HG02840 (cell line): ENCODE measurements around the gene FOXO6.

Experiments used
- ATAC-seq: cut with Tn5 transposase; IDR thresholded peaks from one replicate; pipeline ENCODE4 v1.9.1; 2021; ENCODE audit warnings: mild to moderate bottlenecking, moderate library complexity, moderate number of reproducible peaks; ENCODE audit not compliant: unreplicated experiment, low FRiP score

Gene FOXO6

DNA sequence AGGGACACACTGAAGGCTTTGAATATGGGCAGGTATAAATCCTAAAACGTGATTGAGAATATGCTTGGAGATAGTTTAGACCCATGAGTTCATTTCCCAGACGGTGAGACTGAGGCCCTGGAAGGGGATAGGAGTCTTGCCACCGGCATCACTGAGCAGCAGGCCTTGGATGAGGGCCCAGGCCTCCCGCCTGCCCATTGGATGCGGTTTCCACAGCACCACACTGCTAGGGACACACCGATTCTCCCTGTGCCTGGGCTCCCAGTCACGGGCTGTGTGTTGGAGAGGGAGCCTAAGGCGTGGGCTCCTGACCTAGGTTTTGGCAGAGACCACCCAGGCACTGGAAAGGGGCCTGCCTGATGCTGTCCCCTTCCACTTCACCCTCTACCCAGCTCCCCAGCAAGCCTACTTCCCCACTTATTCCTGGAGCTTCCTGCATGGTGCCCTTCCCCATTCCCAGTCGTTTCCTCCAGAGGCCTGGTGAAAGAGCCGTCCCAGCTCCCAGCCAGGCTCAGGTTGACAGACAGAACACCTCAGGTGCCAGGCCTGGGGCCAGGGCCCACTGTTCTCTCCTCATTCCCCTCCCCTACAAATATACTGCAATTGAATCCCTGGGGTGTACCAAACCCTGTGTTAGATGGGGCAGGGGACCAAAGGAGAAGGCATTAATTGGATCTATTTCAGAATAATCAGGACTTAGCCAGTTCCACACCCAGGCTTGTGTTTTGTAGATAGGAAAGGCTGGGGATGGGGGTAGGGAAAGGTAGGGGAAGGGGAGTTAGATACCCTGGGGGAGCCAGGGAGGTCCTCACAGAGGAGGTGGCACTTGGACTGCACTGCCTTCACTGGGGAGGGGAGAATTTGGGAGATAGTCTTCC is 3.4 kb downstream of the FOXO6 start:
- no peak for ATAC-seq

DNA sequence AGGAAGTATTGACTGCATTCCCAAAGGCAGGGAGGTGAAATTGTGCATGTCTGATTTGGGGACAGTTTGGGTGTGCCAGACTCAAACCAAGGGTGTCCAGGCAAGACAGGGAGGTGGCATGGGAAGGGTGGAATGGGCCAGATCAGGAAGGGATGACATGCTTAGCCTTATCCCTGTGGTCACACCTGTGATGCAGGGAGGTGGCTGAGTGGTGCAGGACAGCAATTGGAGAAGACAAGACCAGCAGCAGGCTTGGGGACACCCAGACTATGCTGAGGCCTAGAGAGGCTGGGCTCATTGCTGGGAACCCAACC is 4.0 kb downstream of the FOXO6 start:
- ATAC-seq: no peak

DNA sequence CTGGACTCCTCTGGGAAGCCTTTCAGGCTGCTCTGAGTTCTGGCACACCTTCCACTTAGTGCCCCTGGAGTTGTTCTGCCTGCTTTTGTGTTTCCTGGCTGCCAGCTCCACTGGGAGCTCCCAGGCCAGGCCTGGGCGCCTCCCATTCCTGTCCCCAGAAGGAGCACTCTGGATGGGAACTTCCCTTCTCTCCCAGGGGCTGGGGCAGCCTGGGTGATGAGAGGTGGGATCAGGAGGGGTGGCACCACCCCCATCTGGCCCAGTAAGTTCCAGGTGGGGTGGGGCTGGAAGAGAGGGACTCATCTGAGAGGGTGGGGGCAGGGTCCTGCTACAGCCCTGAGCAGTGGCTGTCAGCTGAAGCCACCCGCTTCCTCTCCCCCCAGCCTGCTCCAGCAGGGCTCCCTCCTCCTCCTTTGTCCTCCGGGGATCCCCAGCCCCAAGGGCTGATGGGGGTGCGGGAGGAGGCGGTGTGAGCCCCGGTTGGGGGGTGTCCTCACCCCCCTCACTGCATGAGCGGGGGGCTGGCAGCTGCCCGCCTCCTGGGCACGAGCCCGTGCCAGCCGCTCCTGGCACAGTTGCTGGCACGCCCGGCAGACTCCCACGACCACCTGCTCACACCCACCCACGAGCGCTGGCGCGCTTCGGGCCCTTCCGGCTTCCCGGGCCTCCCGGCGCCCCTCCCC is 4.7 kb downstream of the FOXO6 start:
- ATAC-seq: no peak

DNA sequence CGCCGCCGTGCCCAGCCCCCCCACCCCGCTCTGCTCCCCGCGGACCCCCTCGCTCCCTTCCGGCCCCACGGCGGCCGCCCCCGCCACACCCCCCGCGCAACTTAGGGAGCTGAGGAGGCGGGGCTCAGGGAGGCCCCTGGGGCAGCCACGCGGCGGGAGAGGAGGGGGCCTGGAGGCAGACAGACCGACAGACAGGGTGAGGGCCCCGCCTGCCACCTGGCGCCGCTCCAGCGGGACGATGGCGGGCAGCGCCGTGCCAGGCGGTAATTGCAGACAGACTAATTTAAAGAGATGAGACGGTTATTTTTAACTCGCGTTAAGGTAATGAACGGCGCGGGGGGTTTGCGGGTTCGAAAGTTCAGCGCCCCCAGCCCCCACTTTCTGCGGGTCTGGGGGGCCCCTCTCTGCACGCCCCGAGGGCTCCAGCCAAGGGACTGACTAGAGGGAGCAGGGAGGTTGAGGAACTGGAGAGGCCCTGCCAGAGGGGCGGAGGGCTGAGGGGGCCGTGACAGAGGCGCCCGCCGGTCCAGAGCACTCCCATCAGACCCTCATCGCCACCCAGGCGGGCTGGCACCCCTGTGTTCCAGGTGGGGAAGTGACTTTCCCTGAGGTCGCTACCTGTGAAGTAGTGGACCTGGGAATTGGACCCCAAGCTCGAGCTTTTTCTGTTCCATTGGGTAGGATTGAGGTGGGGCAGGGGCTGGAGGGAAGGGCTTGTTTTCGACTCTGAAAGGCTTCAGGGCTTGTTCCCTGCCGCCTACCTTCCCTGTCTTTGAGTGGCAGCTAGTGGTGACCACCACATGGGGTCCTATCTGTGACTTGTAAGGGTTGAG is 5.4 kb downstream of the FOXO6 start:
- ATAC-seq: no peak

DNA sequence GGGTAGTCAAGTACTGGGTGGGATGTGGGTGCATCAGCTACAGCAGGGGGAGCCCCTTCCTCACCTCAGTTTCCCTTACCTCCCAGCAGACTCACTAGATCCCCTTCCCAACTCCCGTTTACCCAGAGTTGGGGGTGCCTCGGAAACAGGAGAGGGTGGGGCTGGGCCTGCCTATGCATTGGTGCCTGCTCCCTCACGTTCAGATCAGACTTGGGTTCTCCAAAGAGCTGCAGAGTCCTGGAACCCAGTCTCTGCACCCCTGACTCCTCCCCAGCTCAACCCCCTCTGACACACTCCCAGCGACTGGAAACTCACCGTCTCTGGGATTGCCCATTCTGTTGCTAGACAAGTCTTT is 6.0 kb downstream of the FOXO6 start:
- no peak for ATAC-seq

DNA sequence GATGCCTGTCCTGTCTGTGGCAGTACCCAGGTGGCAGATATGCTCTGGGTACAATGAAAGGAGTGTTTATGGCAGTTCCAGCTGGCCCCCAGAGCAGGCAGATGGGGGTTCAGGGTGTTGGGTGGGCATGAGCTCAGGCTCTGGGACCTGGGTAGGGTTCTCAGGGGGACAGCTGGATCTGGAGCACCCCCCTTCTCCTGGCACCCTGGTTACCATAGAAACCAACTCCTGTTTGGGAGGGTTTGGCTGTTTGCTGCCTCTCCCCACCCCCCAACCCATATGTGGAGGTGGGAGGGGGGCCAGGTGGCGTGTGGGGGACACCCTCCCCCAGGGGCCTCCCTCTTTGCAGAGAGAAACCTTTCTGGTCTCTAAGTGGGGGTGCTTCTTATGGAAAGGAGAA is 7.1 kb downstream of the FOXO6 start:
- ATAC-seq: no peak

DNA sequence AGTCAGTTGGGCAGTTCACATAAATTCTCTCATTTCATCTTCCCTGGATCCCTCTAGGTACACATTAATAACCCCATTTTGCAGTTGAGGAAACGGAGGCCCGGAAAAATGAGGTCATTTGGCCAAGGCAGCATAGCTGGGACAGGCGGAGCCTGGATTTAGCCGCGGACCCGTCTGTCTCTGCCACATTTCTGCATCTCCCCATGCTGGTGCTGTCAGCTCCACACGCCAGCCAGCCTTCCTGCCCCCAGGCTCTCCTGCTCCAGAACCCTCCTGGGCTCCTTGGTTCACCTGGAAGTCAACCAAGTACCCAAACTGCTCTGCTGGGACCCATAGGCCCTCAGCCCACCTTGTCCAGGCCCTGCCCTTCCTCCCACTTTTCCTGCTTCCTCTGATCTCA is 7.6 kb downstream of the FOXO6 start:
- no peak for ATAC-seq

DNA sequence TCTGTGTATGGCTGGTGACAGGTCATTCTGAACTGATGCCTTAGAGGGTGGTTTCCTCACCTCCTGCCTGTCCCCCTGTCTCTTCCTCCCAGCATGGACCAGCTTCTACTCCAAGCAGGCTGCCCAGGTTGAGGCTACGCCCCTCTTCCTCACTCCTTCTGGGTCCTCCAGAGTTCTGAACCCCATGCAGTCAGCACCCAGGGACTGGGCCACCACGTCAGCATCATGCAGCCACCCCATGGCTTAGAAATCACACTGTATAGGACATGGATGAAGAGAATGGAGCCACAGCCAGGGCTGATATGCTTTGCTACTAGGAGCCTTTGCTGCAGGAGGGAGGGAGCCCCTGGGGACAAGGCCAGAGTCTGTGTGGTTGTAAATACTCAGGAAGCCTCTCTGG is 8.3 kb downstream of the FOXO6 start:
- no peak for ATAC-seq

DNA sequence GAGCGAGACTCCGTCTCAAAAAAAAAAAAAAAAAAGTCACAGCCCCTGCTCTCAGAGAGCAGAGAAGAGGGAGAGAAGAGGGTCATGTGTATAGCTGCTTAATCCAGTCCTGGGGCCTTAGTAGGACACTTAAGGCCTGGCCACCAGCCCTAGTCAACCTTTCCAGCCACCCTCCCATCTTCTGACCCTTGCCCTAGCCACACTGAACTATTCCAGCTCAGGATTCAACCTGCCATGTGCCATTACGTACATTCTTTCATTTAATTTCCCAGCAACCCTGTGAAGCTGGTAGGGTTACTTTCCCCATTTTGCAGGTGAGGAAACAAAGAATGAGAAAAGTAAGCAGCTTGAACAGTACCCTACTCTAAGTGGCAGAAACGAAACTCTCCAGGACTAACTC is 9.0 kb downstream of the FOXO6 start:
- ATAC-seq: no peak

DNA sequence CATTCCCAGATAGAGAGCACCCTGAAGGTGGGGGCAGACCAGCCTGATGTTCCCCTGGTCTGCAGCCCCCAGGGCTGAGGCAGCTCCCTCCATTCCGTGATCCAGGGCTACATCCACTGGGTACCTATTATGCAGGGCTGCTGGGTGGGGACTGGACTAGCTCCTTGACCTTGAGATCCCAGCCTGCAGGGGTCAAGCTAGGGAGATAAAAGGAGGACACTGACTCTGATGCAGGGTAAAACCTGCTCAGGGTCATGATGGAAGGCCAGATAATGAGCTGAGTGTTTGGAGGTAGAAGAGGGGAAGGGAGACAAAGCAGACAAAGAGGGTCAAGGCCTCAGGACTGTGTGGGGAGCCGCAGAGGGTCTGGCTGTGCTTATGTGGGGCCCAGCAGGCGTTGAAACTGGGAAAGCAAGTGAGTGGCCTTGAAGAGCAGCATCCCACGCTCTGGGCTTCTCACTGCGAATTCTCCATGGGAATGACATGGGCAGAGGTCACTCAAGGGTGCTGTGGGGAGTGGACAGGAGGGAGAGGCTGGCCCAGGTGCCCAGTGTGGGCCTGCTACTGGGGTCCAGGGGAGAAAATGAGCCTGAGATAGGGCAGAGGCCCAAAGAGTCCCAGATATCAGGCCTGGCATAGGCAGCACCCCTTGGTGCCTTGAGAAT is 9.7 kb downstream of the FOXO6 start:
- no peak for ATAC-seq

DNA sequence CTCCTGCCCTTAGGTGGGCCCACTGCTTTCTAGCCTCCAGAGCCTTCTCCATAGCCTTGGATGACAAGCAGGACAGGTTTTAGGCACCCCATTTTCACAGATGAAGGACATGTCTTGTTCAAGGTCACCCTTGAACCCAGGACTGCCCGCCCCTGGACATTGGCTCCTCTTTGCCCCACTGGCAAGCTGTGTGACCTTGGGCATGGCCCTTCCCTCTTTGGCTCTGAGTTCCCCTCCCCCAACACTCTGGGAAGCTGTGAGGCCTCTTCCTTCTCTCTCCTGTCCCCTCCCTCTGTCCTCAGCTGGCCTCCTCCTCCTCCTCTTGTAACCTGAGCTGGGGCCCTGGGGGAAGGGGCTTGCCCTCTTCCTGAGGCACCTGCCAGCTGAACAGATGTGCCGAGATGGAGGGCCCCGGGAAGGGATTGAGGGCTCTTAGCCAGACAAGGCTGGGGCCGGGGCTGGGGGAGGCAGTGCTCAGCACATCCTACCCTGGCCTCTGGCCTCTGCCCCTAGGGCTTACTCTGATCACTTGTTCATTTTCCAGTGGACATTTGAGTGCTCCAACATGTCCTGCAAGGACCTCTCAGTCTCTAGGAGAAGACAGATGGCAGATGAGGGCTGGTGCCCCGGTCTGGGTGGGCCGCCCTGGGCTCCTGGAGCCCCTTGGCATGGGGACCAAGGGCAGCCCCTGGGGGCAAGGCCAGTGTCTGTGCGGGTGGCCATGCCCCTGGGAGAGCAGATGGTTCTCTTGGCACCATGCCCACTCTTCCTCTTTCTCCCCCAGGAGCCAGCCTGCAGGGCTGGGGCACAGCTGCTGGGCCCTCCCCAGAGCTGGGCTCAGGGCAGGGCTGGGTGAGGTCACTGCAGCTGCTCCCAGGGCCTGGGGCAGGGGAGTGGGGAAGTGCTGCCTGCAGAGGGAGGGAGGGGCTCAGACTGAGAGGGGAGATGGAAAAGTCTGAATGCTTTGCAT is 10.7 kb downstream of the FOXO6 start:
- no peak for ATAC-seq

DNA sequence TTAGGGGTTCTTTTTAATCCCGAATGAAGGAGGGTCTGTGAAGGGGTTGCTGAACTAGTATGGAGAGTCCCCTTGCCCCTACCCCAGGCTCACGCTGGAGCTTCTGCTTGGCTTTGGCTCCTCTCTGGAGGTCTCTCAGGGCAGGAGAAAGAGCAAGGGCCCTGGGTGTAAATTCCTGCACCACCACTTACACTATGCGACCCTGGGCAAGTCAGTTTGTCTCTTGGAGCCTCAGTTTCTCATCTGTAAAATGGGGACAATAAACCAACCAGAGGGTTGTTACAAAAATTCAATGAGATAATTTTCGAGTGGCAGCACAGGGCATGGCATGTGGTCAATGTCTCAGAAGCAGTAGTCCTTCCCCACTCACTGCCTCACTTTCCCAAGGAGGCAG is 11.4 kb downstream of the FOXO6 start:
- no peak for ATAC-seq

DNA sequence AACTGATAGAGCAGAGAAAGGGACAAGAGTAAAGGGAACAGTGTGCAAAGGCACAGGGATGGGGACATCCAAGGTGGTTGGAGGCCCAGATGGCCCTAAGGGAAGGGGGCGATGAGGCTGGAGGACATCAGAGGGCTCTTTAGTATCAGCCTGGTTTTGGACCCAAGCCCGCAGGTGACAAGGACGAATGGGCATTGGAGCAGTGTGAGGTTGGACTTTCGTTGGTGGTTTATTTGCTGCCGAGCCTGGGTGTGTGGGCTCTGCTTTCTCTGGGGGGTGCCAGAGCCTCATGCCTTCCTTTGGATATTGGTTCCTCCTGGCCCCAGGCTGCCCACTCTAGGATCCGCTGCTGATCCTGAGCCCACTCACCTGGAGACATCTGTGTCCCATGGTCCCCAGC is 12.1 kb downstream of the FOXO6 start:
- ATAC-seq: no peak

DNA sequence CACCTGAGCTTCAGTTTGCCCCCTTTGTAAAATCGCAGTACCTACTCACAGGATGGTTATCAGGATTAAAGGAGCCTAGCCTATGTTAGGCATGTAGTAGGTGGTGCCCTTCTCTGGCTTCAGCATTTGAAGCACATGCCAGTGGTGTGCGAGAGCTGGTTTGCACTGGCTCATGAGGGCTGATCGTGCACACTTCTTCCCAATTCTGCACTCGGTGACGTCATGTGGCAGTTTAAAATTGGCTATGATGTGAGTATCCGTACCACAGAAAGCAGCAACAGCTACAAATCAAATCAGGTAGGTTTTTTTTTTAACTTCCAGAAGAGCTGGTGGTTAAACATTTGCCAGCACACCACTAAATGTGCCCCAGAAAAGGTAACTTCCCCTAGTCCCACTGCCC is 13.5 kb downstream of the FOXO6 start:
- ATAC-seq: no peak

DNA sequence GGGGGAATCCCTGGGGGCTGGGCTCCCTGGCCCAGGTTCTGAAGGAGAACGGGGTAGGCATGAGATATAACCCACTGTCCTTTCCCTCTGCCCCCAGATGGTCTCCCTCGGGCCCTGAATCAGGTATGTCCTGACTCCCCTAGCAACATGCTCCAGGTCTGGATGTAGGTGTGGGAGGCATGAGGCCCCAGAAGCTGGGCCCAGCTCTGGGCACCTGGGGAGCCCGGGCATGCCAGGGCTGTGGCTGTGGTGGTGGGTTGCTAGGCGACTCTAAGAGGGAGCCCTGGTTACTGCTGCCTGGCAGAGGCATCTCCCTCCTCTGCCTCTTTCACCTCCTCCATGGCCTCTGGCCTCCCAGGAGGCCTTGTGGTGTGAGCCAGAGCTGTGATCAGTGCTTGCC is 16.2 kb downstream of the FOXO6 start:
- no peak for ATAC-seq

DNA sequence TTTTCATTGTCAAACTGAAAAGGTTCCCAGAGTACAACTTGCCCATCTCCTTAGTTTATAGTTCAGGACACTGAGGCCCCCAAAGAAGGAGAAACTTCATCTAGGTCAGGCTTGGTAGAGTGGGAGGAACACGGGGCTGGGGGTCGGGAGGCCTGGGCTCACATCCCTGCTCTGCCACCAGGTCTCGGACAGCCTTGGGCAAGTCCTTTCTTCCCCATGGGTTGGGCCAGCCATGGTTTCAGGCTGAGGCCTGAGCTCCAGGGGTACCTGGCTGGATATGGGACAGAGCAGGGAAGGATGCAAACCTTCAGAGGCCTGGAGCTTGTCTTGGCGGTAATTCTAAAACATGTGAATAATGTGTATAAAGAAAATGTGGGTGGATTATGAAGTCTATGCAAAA is 17.0 kb downstream of the FOXO6 start:
- ATAC-seq: no peak

DNA sequence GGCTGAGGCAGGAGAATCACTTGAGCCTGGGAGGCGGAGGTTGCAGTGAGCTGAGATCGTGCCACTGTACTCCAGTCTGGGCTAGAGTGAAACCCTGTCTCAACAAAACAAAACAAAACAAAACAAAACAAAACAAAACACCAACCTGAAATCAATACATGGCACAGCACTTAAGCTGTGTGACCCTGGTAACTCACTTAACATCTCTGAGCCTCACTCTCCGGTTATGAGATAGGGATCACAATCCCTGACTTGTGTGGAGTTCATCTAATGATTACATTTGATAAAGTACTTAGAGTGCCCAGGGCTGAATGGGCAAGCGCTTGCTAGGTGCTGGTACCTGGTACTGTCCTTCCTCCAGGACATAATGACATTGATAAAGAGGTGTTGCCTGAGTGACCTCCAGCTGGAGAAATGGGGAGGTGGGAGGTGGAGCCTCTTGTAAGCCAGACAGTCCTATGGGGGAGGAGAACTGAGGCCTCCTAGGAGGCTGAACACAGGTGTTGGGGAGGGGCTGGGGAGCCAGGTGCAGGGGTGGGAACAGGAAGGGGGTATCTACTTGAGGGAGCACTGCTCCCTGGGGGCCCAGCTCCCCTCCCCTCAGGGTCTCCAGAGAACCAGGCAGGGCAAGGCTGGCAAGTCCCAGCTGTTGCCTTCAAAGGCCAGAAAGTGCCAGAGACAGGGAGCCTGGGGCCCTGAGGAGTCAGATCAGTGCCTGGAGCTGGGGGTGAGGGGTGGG is 17.9 kb downstream of the FOXO6 start:
- no peak for ATAC-seq

DNA sequence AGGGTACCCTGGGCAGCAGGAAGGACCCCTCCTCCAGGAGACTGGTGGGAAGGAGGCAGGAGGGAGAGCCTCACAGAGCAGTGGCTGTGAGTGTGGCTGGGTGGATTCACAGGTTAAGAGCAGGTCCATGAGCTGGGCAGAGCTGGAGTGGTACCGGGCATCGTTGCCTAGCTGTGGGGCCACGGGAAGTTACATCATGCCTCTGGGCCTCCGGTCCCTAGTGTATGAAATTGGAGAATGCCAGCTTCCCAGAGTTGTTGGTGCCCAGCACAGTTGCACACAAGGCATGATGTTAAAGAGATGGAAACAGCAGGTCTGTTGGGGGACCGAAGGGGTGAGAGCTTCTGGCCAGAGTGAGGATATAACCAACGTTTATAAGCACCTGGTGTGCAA is 18.5 kb downstream of the FOXO6 start:
- no peak for ATAC-seq

DNA sequence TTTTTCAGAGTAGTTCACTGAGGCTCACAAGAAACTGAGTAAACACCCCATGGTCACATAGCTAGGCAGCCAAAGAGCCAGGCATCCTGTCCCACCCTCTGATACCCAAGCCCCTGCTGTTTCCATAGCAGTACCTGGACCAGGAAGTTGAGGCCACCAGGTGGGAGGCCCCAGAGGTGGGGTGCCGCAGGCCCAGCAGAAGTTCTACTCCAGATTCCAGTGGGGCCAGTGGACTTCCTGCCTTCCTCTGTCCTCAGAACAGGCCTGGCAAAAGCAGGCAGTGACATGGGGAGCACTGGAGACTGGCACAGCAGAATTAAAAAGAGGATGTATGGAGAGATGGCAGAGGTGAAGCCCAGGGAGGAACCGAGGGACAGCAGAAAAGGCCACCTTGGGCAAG is 19.0 kb downstream of the FOXO6 start:
- ATAC-seq: no peak
